Neuronal stem cell (in vitro differentiated cells): ENCODE measurements around the gene CDC34.

ENCODE experiments used
- DNase-seq: peaks from one replicate; pipeline ENCODE4 v3.0.0-alpha.2; 2013; ENCODE audit warnings: low spot score
- H2AFZ ChIP-seq: one replicate; pipeline ENCODE4 v1.6.1; 2013; ENCODE audit warnings: mild to moderate bottlenecking, low read length, inconsistent platforms
- H2AK5ac ChIP-seq: 2 replicates; pipeline ENCODE4 v1.6.1; 2013; ENCODE audit warnings: low read depth, mild to moderate bottlenecking, inconsistent platforms, low read length, moderate library complexity, mixed read lengths
- H2BK120ac ChIP-seq: 2 replicates; pipeline ENCODE4 v1.6.1; 2013; ENCODE audit warnings: low read depth, mild to moderate bottlenecking, inconsistent platforms, low read length, moderate library complexity, mixed read lengths
- H2BK12ac ChIP-seq: one replicate; pipeline ENCODE4 v1.6.1; 2013; ENCODE audit warnings: low read length, inconsistent platforms
- H2BK15ac ChIP-seq: 2 replicates; pipeline ENCODE4 v1.6.1; 2013; ENCODE audit warnings: mild to moderate bottlenecking, low read length, inconsistent platforms, mixed read lengths
- H2BK5ac ChIP-seq: one replicate; pipeline ENCODE4 v1.6.1; 2013; ENCODE audit warnings: inconsistent platforms, mild to moderate bottlenecking, low read length, moderate library complexity
- H3K14ac ChIP-seq: one replicate; pipeline ENCODE4 v1.6.1; 2013; ENCODE audit warnings: low read length, inconsistent platforms
- H3K18ac ChIP-seq: 2 replicates; pipeline ENCODE4 v1.6.1; 2013; ENCODE audit warnings: low read length, inconsistent platforms
- H3K23ac ChIP-seq: 2 replicates; pipeline ENCODE4 v1.6.1; 2013; ENCODE audit warnings: low read depth, mild to moderate bottlenecking, mixed read lengths, low read length, inconsistent platforms; ENCODE audit not compliant: poor library complexity
- H3K27ac ChIP-seq: replicated peaks from 3 replicates; pipeline ENCODE4 v1.5.1; 2013; ENCODE audit warnings: low read length, inconsistent platforms
- H3K27me3 ChIP-seq, 3 experiments: 2 replicates each; pipeline ENCODE4 v1.6.1; 2013; ENCODE audit warnings: low read length in 3 of 3, mild to moderate bottlenecking in 2 of 3, inconsistent platforms in 1 of 3, low read depth in 1 of 3, mixed read lengths in 1 of 3, moderate library complexity in 1 of 3; ENCODE audit not compliant: control insufficient read depth in 3 of 3, insufficient read depth in 3 of 3
- H3K36me3 ChIP-seq, 2 donors: replicated peaks in 1 of 2; 2 replicates each; pipeline ENCODE4 v1.6.1; 2013; ENCODE audit warnings: low read length in 2 of 2; ENCODE audit not compliant: control insufficient read depth in 2 of 2, insufficient read depth in 2 of 2
- H3K4ac ChIP-seq: 2 replicates; pipeline ENCODE4 v1.6.1; 2013; ENCODE audit warnings: inconsistent platforms, mild to moderate bottlenecking, low read length, moderate library complexity
- H3K4me1 ChIP-seq, 2 donors: 1 replicate in 1 of 2; 2 replicates in 1 of 2; pipeline ENCODE4 v1.6.1; 2013; ENCODE audit warnings: low read length in 2 of 2, low read depth in 1 of 2; ENCODE audit not compliant: control insufficient read depth in 2 of 2, insufficient read depth in 1 of 2
- H3K4me2 ChIP-seq: one replicate; pipeline ENCODE4 v1.6.1; 2013; ENCODE audit warnings: mild to moderate bottlenecking, low read length, inconsistent platforms; ENCODE audit not compliant: insufficient read depth, poor library complexity, severe bottlenecking
- H3K4me3 ChIP-seq, 2 donors: 2 replicates each; pipeline ENCODE4 v1.5.1; 2013; ENCODE audit warnings: low read length in 2 of 2, mild to moderate bottlenecking in 2 of 2, inconsistent platforms in 1 of 2, moderate library complexity in 1 of 2
- H3K79me1 ChIP-seq: one replicate; pipeline ENCODE4 v1.6.1; 2013; ENCODE audit warnings: low read depth, mild to moderate bottlenecking, inconsistent platforms, low read length, moderate library complexity
- H3K9ac ChIP-seq: one replicate; pipeline ENCODE4 v1.6.1; 2013; ENCODE audit warnings: mild to moderate bottlenecking, low read depth, low read length, inconsistent platforms; ENCODE audit not compliant: poor library complexity
- H3K9me3 ChIP-seq, 2 donors: replicated peaks in 1 of 2; 2 replicates each; pipeline versions ENCODE3 to v1.6.1; 2013; ENCODE audit warnings: low read length in 2 of 2, mild to moderate bottlenecking in 2 of 2, inconsistent platforms in 1 of 2, low read depth in 1 of 2, mixed read lengths in 1 of 2, moderate library complexity in 1 of 2; ENCODE audit not compliant: control insufficient read depth in 2 of 2, insufficient read depth in 1 of 2
- H4K8ac ChIP-seq: one replicate; pipeline ENCODE4 v1.6.1; 2013; ENCODE audit warnings: low read depth, mild to moderate bottlenecking, inconsistent platforms, low read length, moderate library complexity
- H4K91ac ChIP-seq: one replicate; pipeline ENCODE4 v1.6.1; 2013; ENCODE audit warnings: low read length, low read depth, mild to moderate bottlenecking, inconsistent platforms; ENCODE audit not compliant: poor library complexity
- WGBS, 2 donors: extraction: QIAGEN DNeasy Blood & Tissue Kit; methylation state at CpG; one replicate each; pipeline ENCODE4 v1.1.7; 2013; ENCODE audit warnings: missing lambda C conversion rate in 2 of 2, mixed read lengths in 1 of 2; ENCODE audit not compliant: insufficient read length in 2 of 2, insufficient replicate concordance in 1 of 2; ENCODE audit errors: extremely low coverage in 2 of 2; 5-methylcytosine and 5-hydroxymethylcytosine counted together

Gene CDC34

GRCh38 chr19:574658-575526 lies 43.3 kb downstream of the CDC34 start:
- H3K23ac ChIP-seq, result peak overlapping the region; percentile 11
- peak overlapping the region; percentile 85 for H3K27ac ChIP-seq
- no CpG with 5 or more reads among the region's 32 CpGs for WGBS, 2 donors
- peaks cover 25 to 48% of the 10 kb centered on the region in 2 donors for H3K36me3 ChIP-seq
- H3K9ac ChIP-seq, result peak overlapping the region; percentile 86
- H2BK15ac ChIP-seq, result no peak overlapping the region
- no peak overlapping the region for H3K4ac ChIP-seq
- no peak overlapping the region for H2BK5ac ChIP-seq
- no peak overlapping the region for H4K91ac ChIP-seq
- H3K14ac ChIP-seq, result peak overlapping the region; percentile 77
- H3K4me3 ChIP-seq, result peak overlapping the region; percentile 30 to 66
- peak overlapping the region; percentile 24 for H2AK5ac ChIP-seq
- no peak overlapping the region for H2BK120ac ChIP-seq
- peak overlapping the region; percentile 71 for H3K4me2 ChIP-seq
- H3K9me3 ChIP-seq, result peaks cover 0 to 1% of the 10 kb centered on the region in 2 donors
- H2BK12ac ChIP-seq, result peak overlapping the region; percentile 47
- no peaks in the 10 kb centered on the region for H3K27me3 ChIP-seq
- no peak for DNase-seq
- H2AFZ ChIP-seq, result no peak overlapping the region
- H4K8ac ChIP-seq, result no peak overlapping the region
- peak overlapping the region; percentile 65 for H3K18ac ChIP-seq
- H3K4me1 ChIP-seq, result peaks cover 13 to 17% of the 10 kb centered on the region in 2 donors
- H3K79me1 ChIP-seq, result peaks cover 27% of the 10 kb centered on the region

GRCh38 chr19:575527-576506 lies 44.3 kb downstream of the CDC34 start:
- H3K36me3 ChIP-seq, result peaks cover 32 to 55% of the 10 kb centered on the region in 2 donors
- H3K18ac ChIP-seq, result peak overlapping the region; percentile 89
- no peak overlapping the region for H2AFZ ChIP-seq
- peak overlapping the region; percentile 86 for H3K9ac ChIP-seq
- H3K14ac ChIP-seq, result peak overlapping the region; percentile 77
- peaks cover 13 to 17% of the 10 kb centered on the region in 2 donors for H3K4me1 ChIP-seq
- H2AK5ac ChIP-seq, result peak overlapping the region; percentile 95
- H2BK12ac ChIP-seq, result no peak overlapping the region
- H3K4me2 ChIP-seq, result peak overlapping the region; percentile 71
- no peak overlapping the region for H2BK5ac ChIP-seq
- H3K23ac ChIP-seq, result no peak overlapping the region
- no CpG with 5 or more reads among the region's 38 CpGs for WGBS, 2 donors
- H4K91ac ChIP-seq, result no peak overlapping the region
- no peak overlapping the region for H2BK120ac ChIP-seq
- peaks cover 34% of the 10 kb centered on the region for H3K79me1 ChIP-seq
- H4K8ac ChIP-seq, result no peak overlapping the region
- no peaks in the 10 kb centered on the region for H3K27me3 ChIP-seq
- H3K4me3 ChIP-seq, result no peak overlapping the region
- H3K27ac ChIP-seq, result no peak overlapping the region
- no peak for DNase-seq
- H2BK15ac ChIP-seq, result no peak overlapping the region
- H3K9me3 ChIP-seq, result no peaks in the 10 kb centered on the region
- no peak overlapping the region for H3K4ac ChIP-seq

GRCh38 chr19:576768-577438 lies 45.3 kb downstream of the CDC34 start:
- Histone ChIP-seq H3K4me3 (peak overlapping the region in 1 of 2 donors; percentile 11), H2AFZ (no peak overlapping the region), H3K23ac (peak overlapping the region; percentile 89), H2BK5ac (peak overlapping the region; percentile 66), H2BK120ac (no peak overlapping the region), H3K4ac (no peak overlapping the region), H2BK15ac (no peak overlapping the region), H2AK5ac (peak overlapping the region; percentile 61), H3K9ac (peak overlapping the region; percentile 74), H3K79me1 (peaks cover 38% of the 10 kb centered on the region), H3K18ac (peak overlapping the region; percentile 64), H3K27me3 (no peaks in the 10 kb centered on the region), H3K36me3 (peaks cover 40 to 64% of the 10 kb centered on the region in 2 donors), H3K4me2 (no peak overlapping the region), H4K8ac (no peak overlapping the region), H3K9me3 (no peaks in the 10 kb centered on the region), H4K91ac (no peak overlapping the region), H3K27ac (peak overlapping the region; percentile 27), H3K14ac (peak overlapping the region; percentile 94), H2BK12ac (peak overlapping the region; percentile 46), H3K4me1 (peaks cover 13 to 17% of the 10 kb centered on the region in 2 donors)
- no CpG with 5 or more reads among the region's 28 CpGs for WGBS, 2 donors
- no peak for DNase-seq
